MM.1S (cell line): ENCODE results near the gene CWF19L2.

Experiments used
- DNase-seq: peaks from one replicate; pipeline ENCODE4 v3.0.0-alpha.2; 2015
- H2AFZ ChIP-seq: fragments of 300-600 bp; sonication (generic); 2 replicates; pipeline ENCODE4 v1.6.0; 2016; ENCODE audit warnings: antibody characterized with exemption, low read length
- H3F3A ChIP-seq: fragments of 300-600 bp; sonication (generic); 2 replicates; pipeline ENCODE4 v1.6.1; 2016; ENCODE audit warnings: mild to moderate bottlenecking, antibody characterized with exemption, low read length, moderate library complexity, mixed read lengths; ENCODE audit not compliant: insufficient read depth
- H3K27ac ChIP-seq: fragments of 300-600 bp; sonication (generic); 2 replicates; pipeline ENCODE4 v1.5.1; 2016; ENCODE audit warnings: mild to moderate bottlenecking, low read length
- H3K27me3 ChIP-seq: fragments of 300-600 bp; sonication (generic); replicated peaks from 2 replicates; pipeline ENCODE4 v1.6.0; 2016; ENCODE audit warnings: low read length; ENCODE audit not compliant: insufficient read depth
- H3K36me3 ChIP-seq: fragments of 300-600 bp; sonication (generic); replicated peaks from 2 replicates; pipeline ENCODE4 v1.6.1; 2016; ENCODE audit warnings: mild to moderate bottlenecking, low read length, mixed read lengths; ENCODE audit not compliant: insufficient read depth
- H3K4me1 ChIP-seq: fragments of 300-600 bp; sonication (generic); 2 replicates; pipeline ENCODE4 v1.6.1; 2016; ENCODE audit warnings: low read length, mixed read lengths
- H3K4me2 ChIP-seq: fragments of 300-600 bp; sonication (generic); 2 replicates; pipeline ENCODE4 v1.6.0; 2016; ENCODE audit warnings: low read depth, low read length
- H3K4me3 ChIP-seq: fragments of 300-600 bp; sonication (generic); 2 replicates; pipeline ENCODE4 v1.5.1; 2016; ENCODE audit warnings: low read length, mixed read lengths
- H3K79me2 ChIP-seq: fragments of 300-600 bp; sonication (generic); 2 replicates; pipeline ENCODE4 v1.6.1; 2016; ENCODE audit warnings: mixed run types, low read length, mixed read lengths
- H3K9ac ChIP-seq: fragments of 300-600 bp; sonication (generic); 2 replicates; pipeline ENCODE4 v1.6.1; 2016; ENCODE audit warnings: low read length, mixed read lengths
- H3K9me2 ChIP-seq: fragments of 300-600 bp; sonication (generic); replicated peaks from 2 replicates; pipeline ENCODE4 v1.6.1; 2016; ENCODE audit warnings: mild to moderate bottlenecking, low read length, mixed read lengths; ENCODE audit not compliant: insufficient read depth
- H3K9me3 ChIP-seq: fragments of 300-600 bp; sonication (generic); replicated peaks from 2 replicates; pipeline ENCODE4 v1.6.1; 2016; ENCODE audit warnings: mild to moderate bottlenecking, low read length, mixed read lengths; ENCODE audit not compliant: insufficient read depth
- H4K20me1 ChIP-seq: fragments of 300-600 bp; sonication (generic); 2 replicates; pipeline ENCODE4 v1.6.1; 2016; ENCODE audit warnings: mild to moderate bottlenecking, low read length, moderate library complexity, mixed read lengths; ENCODE audit not compliant: insufficient read depth
- CTCF ChIP-seq: fragments of 300-600 bp; sonication (generic); IDR thresholded peaks from 2 replicates; pipeline ENCODE4 v1.5.1; 2016; ENCODE audit warnings: antibody characterized with exemption, low read length, mixed read lengths
- EZH2 ChIP-seq: fragments of 300-600 bp; sonication (generic); optimal IDR thresholded peaks from 2 replicates; pipeline ENCODE3; 2017; ENCODE audit warnings: low read depth, mild to moderate bottlenecking, antibody characterized with exemption, low read length, mixed read lengths
- EZH2phosphoT487 ChIP-seq: fragments of 300-600 bp; sonication (generic); IDR thresholded peaks from 2 replicates; pipeline ENCODE4 v1.6.1; 2018; ENCODE audit warnings: antibody characterized with exemption, low read length

CWF19L2 gene

DNA sequence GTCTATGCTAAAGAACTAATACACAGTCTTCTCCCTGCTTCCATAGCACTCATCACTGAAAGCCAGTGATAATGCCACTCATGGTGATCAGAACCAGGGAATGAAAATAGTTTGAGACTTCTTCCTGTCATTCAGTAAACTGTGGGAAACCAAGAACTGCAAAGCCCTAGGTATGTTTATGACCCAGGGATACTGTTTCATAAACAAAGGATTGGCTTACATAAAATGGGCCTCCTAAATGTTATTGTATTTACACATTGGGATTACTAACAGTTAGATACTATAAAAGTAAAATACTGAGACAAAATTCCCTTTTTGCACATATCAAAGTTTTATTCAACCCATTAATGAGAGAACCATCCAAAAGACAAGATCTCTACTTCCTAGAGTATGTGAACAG lies 21.3 kb upstream of the CWF19L2 start:
- Histone ChIP-seq H3K4me3 (no peak overlapping the region), H3K9me2 (no peaks in the 10 kb centered on the region), H2AFZ (no peak overlapping the region), H4K20me1 (no peaks in the 10 kb centered on the region), H3K9me3 (no peaks in the 10 kb centered on the region), H3K27ac (no peak overlapping the region), H3K9ac (no peak overlapping the region), H3K79me2 (no peaks in the 10 kb centered on the region), H3K4me2 (no peak overlapping the region), H3K36me3 (no peaks in the 10 kb centered on the region), H3K27me3 (no peaks in the 10 kb centered on the region), H3K4me1 (peaks cover 9% of the 10 kb centered on the region), H3F3A (no peaks in the 10 kb centered on the region)
- no peak for TF ChIP-seq CTCF
- no peak for TF ChIP-seq EZH2
- no peak for TF ChIP-seq EZH2phosphoT487
- no peak for DNase-seq

- H3K9ac ChIP-seq: no peak overlapping the region
- H3K79me2 ChIP-seq: no peaks in the 10 kb centered on the region
- H3K9me3 ChIP-seq: no peaks in the 10 kb centered on the region
- no peaks in the 10 kb centered on the region for H3F3A ChIP-seq
- no peaks in the 10 kb centered on the region for H3K9me2 ChIP-seq
- H2AFZ ChIP-seq: no peak overlapping the region
- H3K4me1 ChIP-seq: peaks cover 9% of the 10 kb centered on the region
- H4K20me1 ChIP-seq: no peaks in the 10 kb centered on the region
- DNase-seq: no peak
- H3K4me2 ChIP-seq: peak overlapping the region; percentile 43
- H3K4me3 ChIP-seq: no peak overlapping the region
- H3K27me3 ChIP-seq: no peaks in the 10 kb centered on the region
- H3K27ac ChIP-seq: no peak overlapping the region
- TF ChIP-seq EZH2 (no peak), EZH2phosphoT487 (no peak), CTCF (no peak)
- no peaks in the 10 kb centered on the region for H3K36me3 ChIP-seq
These were observed 20.2 kb upstream of the CWF19L2 start for GRCh38 chr11:107477820-107478219.

DNA sequence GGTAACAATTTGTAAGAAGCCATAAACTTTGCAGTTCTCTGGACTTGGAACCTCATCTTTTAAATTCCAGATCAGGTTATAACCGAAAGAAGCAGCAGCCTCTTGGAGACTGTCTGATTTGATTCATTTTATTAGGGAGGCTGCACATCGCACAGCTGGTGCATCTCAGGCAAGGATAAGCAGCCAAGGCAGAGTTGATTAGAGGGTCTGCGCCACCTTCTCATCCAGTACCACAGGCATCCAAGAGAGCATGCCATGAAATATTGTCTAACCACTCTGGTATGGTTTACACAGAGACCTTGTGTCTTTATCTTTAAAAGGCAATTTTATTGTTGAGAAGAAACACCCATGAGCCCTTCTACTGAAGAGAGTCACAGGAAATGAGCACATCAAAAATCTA lies 16.2 kb upstream of the CWF19L2 start:
- H3K36me3 ChIP-seq: no peaks in the 10 kb centered on the region
- no peak for DNase-seq
- no peaks in the 10 kb centered on the region for H3K9me2 ChIP-seq
- H3K79me2 ChIP-seq: no peaks in the 10 kb centered on the region
- H3K4me3 ChIP-seq: no peak overlapping the region
- no peaks in the 10 kb centered on the region for H3K27me3 ChIP-seq
- TF ChIP-seq EZH2phosphoT487 (no peak), CTCF (no peak), EZH2 (no peak)
- H3K4me1 ChIP-seq: peaks cover 9% of the 10 kb centered on the region
- H3K9ac ChIP-seq: no peak overlapping the region
- H3K4me2 ChIP-seq: no peak overlapping the region
- H3K9me3 ChIP-seq: no peaks in the 10 kb centered on the region
- H3F3A ChIP-seq: no peaks in the 10 kb centered on the region
- H3K27ac ChIP-seq: no peak overlapping the region
- H2AFZ ChIP-seq: no peak overlapping the region
- H4K20me1 ChIP-seq: no peaks in the 10 kb centered on the region
